Endothelial cell (in vitro differentiated cells): ENCODE results near the gene CACNG4. TPM values are rescaled to one million over a fixed set of nuclear protein-coding genes. Genes with fewer than 3 reads are reported as not detected.

Experiments
- DNase-seq: peaks from one replicate; pipeline ENCODE4 v3.0.0; 2021; ENCODE audit warnings: low spot score
- H3K27ac Mint-ChIP-seq: one replicate; pipeline ENCODE4 v1.8.0; 2021; ENCODE audit warnings: mixed read lengths, inconsistent platforms; ENCODE audit not compliant: unreplicated experiment
- H3K27me3 Mint-ChIP-seq: one replicate; pipeline ENCODE4 v1.8.0; 2021; ENCODE audit warnings: mild to moderate bottlenecking, moderate library complexity, mixed read lengths, inconsistent platforms; ENCODE audit not compliant: unreplicated experiment
- H3K36me3 Mint-ChIP-seq: one replicate; pipeline ENCODE4 v1.8.0; 2021; ENCODE audit warnings: mild to moderate bottlenecking, low read depth, mixed read lengths, inconsistent platforms; ENCODE audit not compliant: unreplicated experiment
- H3K4me1 Mint-ChIP-seq: one replicate; pipeline ENCODE4 v1.8.0; 2021; ENCODE audit warnings: mild to moderate bottlenecking, mixed read lengths, inconsistent platforms; ENCODE audit not compliant: unreplicated experiment
- H3K4me3 Mint-ChIP-seq: one replicate; pipeline ENCODE4 v1.8.0; 2021; ENCODE audit warnings: mild to moderate bottlenecking, mixed read lengths, inconsistent platforms; ENCODE audit not compliant: unreplicated experiment
- H3K9me3 Mint-ChIP-seq: one replicate; pipeline ENCODE4 v1.8.0; 2021; ENCODE audit warnings: mixed read lengths, inconsistent platforms; ENCODE audit not compliant: unreplicated experiment
- total RNA-seq: library from RNA; stranded (reverse); fragmentation: NEBNext Ultra II Directional; extraction: Animal tissue kit (Norgen Biotek cat#: 25700); gene quantifications from one replicate; pipeline ENCODE4 v1.2.1, GENCODE V29; 2021; ENCODE audit not compliant: unreplicated experiment
- TF ChIP-seq, protein P1 (sequence below): fragments of 200-600 bp; sonication (generic); IDR thresholded peaks from one replicate; pipeline ENCODE4 v1.5.0; 2021; ENCODE audit warnings: antibody characterized with exemption; ENCODE audit not compliant: unreplicated experiment

The CACNG4 gene
- total RNA-seq, 1 donor from 2014 or later = 0.33 TPM

DNA sequence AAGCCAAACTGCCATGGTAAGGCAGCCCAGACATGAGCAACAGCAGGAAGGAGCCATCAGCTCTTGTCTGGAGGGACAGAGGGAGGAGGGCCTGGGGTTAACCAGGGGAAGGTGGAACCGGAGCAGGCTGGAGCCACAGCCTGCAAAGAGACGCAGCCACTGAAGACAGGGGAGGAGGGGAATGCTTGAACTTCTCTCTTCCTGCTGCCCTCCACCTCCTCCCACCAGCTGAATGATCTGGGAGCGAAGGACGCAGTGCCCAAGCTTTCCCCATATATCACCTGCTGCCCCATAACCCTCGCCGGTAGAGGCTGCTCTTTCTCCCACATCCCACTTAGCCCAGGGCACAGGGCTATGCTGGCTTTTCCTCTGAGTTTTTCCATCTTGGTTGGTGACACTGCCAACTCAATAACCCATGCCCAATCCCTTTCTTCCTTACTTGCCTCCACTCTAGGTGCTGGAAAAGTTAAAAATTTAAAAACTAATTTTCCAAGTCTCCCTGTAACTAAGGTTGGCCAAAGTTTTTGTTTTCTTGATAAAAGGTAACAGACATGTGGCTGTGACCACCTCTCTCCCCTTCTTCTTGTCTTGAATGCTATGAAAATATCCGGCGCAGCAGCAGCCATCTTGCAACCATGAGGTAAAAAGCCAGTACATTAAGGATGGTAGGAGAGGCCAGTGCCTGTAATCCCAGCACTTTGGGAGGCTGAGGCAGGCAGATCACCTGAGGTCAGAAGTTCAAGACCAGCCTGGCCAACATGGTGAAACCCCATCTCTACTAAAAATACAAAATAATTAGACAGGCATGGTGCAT lies 21.8 kb upstream of the CACNG4 start:
- TF ChIP-seq, protein P1, sequence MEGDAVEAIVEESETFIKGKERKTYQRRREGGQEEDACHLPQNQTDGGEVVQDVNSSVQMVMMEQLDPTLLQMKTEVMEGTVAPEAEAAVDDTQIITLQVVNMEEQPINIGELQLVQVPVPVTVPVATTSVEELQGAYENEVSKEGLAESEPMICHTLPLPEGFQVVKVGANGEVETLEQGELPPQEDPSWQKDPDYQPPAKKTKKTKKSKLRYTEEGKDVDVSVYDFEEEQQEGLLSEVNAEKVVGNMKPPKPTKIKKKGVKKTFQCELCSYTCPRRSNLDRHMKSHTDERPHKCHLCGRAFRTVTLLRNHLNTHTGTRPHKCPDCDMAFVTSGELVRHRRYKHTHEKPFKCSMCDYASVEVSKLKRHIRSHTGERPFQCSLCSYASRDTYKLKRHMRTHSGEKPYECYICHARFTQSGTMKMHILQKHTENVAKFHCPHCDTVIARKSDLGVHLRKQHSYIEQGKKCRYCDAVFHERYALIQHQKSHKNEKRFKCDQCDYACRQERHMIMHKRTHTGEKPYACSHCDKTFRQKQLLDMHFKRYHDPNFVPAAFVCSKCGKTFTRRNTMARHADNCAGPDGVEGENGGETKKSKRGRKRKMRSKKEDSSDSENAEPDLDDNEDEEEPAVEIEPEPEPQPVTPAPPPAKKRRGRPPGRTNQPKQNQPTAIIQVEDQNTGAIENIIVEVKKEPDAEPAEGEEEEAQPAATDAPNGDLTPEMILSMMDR = no peak
- Mint-ChIP-seq H3K36me3 (peaks cover 6% of the 10 kb centered on the region), H3K9me3 (peaks cover 5% of the 10 kb centered on the region), H3K27ac (no peak overlapping the region), H3K4me3 (no peak overlapping the region), H3K27me3 (peaks cover 10% of the 10 kb centered on the region), H3K4me1 (no peaks in the 10 kb centered on the region)
- no peak for DNase-seq

DNA sequence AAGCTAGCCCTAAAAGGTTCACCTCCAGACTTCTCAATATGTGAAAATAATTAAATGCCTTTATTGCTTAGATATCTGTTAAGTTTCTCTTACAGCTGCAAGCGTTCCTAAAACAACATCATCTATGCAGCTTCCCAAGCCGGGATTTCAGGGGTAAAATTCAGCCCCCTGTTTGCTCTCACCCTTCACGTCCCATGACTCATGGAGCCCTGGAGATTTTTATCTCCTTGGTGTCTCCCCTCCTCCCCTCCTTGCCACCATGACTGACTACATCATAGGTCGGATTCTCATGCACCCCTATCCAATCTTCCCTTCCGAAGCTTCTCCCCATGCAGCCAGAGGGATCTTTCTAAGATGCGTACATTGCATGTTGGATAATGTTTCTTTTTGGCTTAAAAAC lies 21.0 kb upstream of the CACNG4 start:
- Mint-ChIP-seq H3K9me3 (no peaks in the 10 kb centered on the region), H3K4me3 (no peak overlapping the region), H3K27me3 (peaks cover 5% of the 10 kb centered on the region), H3K27ac (no peak overlapping the region), H3K36me3 (no peaks in the 10 kb centered on the region), H3K4me1 (no peaks in the 10 kb centered on the region)
- no peak for DNase-seq
- TF ChIP-seq, protein P1 = no peak

DNA sequence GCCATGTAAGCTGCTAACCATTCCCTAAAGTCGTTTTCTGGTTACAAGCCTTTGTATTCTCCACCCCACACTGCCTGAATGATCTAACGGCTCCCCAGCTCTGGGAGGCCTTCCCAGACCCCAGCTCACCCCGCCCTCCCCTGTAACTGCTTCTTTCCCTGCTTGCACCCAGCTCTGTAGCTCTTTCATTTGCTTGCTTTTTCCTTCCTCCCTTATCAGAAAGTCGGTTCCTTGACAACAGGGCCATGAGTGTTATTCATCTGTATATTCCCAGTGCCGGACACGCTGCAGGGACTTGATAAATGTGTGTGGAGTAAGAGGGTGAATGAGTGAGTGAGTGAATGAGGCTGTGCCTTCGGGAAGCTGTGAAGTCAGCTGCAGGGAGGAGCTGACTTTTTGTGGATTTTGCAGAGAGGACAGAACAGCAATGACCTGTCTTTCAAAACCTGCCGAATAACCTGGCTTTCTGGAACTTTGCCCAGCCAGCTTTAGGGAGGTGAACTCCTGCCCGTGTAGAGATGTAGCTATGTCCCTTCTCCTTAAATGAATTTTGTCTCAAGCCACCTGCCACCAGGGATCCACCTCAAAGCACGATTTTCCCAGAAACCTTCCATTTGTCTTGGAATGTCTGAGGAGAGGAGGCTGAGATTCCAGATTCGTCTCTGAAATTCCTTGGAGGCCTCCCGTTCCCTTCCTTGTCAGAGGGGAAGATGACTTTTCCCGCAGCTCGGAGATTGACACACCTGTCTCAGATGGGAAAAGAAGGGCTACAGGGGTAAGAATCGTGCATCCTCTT lies 20.0 kb upstream of the CACNG4 start:
- DNase-seq = no peak
- peaks cover 8% of the 10 kb centered on the region for H3K27me3 Mint-ChIP-seq
- no peaks in the 10 kb centered on the region for H3K36me3 Mint-ChIP-seq
- no peak overlapping the region for H3K27ac Mint-ChIP-seq
- H3K9me3 Mint-ChIP-seq = no peaks in the 10 kb centered on the region
- H3K4me3 Mint-ChIP-seq = no peak overlapping the region
- TF ChIP-seq, protein P1 = no peak
- H3K4me1 Mint-ChIP-seq = no peaks in the 10 kb centered on the region

DNA sequence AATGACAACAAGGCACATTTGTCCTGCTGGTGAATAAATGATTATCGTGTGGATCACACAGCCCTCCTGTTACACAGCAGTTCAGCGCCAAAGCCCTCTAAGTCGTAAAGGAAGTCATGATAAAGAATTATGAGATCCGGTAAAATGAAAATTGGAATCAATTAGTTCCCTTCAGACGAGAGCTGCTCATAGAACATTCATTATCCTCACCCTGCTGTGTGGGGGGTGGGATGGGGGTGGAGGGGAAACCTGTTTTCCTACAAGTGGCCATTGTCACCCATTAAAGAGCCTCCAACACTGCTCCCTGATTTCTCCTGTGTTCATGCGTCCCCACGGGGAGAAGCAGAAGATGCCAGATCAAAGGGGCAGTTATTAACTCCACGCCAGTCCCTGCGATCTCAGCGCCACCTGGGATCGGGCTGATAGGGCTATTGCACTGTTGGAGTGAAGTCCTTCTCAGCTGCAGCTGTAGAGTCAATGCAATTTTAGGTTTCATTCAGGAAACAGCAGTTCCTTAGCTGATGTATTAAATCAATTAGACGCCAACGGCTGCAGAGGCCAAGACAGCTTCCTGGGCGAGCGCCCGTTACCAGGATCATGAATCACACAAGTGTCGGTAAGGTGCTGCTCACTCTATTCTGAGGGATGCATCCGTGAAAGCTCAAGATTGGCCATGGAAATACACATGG lies 19.2 kb upstream of the CACNG4 start:
- Mint-ChIP-seq H3K4me1 (no peaks in the 10 kb centered on the region), H3K4me3 (no peak overlapping the region), H3K27ac (no peak overlapping the region), H3K9me3 (no peaks in the 10 kb centered on the region), H3K27me3 (peaks cover 8% of the 10 kb centered on the region), H3K36me3 (no peaks in the 10 kb centered on the region)
- TF ChIP-seq, protein P1 = no peak
- DNase-seq = no peak
